ENCODE measurements around the gene SLC44A1. TPM values are rescaled to one million over a fixed set of nuclear protein-coding genes. Genes with fewer than 3 reads are reported as not detected.
A peak's percentile ranks its signal among the peaks of the same experiment; 100 is the strongest.

Gene SLC44A1
- total RNA-seq, 1 experiment from 2014 or later: 55.4 TPM

DNA sequence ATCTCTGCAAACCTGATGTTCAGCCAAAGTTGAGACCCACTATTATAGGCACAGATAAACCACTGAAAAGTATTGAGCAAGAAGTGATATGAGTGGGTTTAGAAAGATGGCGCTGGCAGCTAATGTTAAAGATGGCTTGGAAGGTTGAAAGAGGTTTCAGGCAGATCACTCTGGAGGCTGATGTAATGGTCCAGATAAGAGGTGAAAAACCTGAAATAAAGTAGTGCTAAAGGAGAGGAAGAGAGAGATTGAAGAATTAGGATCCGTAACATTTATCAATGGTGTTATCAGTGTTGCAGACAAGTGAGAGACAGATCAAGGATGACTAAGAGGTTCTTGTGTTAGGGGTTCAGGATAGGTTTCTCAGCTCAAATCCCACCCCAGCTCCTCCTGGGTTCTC, 58.3 kb downstream of the SLC44A1 start:
- no peak for DNase-seq (ENCODE audit: low read depth)

DNA sequence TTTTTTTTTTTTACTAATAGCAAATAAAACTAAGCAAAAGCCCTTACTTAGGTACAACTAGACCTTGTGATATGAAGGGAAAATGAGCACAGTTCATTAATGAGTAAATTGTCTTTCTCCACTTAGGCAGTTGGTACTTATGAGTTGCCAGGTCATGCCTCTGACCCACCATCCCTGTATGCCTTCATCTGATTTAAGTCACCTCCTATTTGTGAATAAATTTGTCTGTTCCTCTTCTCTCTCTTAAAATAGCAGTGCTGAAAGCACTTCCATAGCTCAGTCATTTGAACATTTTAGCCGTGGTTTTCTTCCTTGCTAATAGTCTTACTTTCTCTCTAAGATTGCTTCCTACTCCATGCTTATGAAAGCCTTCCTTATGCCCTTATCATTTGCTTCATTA, 61.4 kb downstream of the SLC44A1 start:
- no peak for DNase-seq (ENCODE audit: low read depth)

DNA sequence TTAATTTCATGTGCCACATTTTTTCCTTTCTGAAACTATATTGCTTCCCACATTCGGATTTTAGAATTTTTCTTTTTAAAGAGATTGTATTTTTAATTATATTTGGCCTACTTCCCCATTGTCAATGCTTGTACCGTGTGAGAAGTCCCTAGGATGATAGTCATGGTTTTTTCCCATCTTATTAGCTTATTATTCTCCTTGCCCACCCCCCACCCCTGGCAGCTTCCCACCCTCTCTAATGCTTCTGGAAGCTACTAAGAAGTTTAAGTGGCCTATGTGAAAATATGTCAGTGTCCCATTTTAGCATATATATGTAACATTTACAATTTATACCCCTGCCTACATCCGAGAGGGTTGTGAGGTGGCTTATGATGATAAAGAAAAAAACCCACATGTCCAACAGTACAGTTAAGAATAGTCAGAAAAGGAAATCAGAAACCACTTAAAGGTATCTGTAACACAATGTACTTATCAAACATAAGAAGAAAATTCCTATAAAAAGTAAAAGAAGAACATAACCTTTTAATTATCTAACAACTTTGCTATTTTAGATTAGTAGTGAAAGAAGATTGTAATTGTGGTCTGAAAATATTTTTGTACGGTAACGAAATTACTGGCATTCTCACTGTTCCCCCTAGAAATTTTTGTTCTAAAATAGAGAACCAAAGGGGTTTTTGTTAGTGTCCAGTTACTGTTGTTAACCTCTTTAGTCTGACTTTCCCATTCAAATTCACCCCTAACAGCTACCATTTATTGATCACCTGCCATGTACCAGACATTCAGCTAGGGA, 62.1 kb downstream of the SLC44A1 start:
- DNase-seq (ENCODE audit: low read depth): no peak

- no peak for DNase-seq (ENCODE audit: low read depth)
Measured at GRCh38 chr9:105307591-105308130, 63.2 kb downstream of the SLC44A1 start.

- no peak for DNase-seq (ENCODE audit: low read depth)
Measured at GRCh38 chr9:105308461-105309341, 64.2 kb downstream of the SLC44A1 start.

DNA sequence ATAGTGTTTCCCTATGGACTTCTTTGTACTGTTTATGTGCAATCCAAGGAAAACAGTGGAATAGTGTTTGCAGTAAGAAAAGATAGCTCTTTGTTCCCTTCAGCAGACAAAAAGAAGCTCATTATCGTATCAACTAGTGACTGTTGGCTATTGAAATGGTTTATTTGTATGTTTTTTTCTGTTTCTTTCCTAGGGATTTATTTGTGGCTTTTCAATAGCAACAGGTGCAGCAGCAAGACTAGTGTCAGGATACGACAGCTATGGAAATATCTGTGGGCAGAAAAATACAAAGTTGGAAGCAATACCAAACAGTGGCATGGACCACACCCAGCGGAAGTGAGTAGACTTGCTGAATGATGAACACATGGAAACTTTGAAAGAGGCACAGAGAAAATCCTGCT, 65.1 kb downstream of the SLC44A1 start:
- no peak for DNase-seq (ENCODE audit: low read depth)

GRCh38 chr9:105311306-105311705, 66.9 kb downstream of the SLC44A1 start:
- no peak for DNase-seq (ENCODE audit: low read depth)

GRCh38 chr9:105313238-105313637, 68.8 kb downstream of the SLC44A1 start:
- peak; percentile 23 for DNase-seq (ENCODE audit: low read depth)

GRCh38 chr9:105316703-105317102, 72.3 kb downstream of the SLC44A1 start:
- DNase-seq (ENCODE audit: low read depth): no peak

GRCh38 chr9:105318729-105319191, 74.3 kb downstream of the SLC44A1 start:
- DNase-seq (ENCODE audit: low read depth): no peak

DNA sequence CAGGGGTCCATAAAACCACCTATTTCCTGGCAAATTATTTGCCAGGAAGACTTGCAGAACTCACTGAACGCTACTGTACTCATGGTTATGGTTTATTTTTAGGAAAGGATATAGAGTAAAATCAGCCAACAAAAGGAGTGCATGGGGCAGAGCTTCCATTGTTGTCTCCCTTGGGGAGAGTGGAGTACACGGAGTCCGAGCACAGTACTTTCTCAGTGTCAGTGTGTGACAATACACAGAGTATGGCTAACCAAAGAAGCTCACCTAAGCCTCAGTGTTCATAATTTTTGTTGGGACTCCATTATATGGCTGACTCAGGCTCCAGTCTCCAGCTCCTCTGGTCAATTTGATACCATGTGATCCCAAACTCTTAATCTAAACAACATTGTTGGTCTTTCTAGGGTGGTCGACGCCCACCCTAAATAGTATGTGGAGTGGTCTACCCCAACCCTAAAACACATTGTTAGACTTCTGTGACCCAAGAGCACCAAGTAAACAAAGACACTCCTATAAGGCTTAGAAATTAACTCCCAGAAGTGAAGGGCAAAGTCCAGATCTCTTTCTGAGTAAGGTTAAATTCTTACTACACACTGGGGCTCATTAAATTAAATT, 74.9 kb downstream of the SLC44A1 start:
- no peak for DNase-seq (ENCODE audit: low read depth)

DNA sequence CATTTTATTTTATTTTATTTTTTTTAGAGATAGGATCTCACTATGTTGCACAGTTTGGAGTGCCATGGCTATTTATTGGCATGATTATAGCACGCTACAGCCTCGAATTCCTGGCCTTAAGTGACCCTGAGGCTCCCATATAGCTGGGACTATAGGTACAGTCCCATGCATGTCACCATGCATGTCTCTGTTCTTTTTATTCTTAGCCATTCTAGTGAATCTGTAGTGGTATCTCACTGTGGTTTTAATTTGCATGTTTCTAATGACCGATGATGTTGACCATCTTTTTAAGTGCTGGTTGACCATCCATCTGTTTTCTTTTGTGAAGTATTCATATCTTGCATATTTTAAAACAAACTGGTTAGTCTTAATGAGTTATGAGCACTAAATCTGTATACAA, 76.1 kb downstream of the SLC44A1 start:
- no peak for DNase-seq (ENCODE audit: low read depth)

DNA sequence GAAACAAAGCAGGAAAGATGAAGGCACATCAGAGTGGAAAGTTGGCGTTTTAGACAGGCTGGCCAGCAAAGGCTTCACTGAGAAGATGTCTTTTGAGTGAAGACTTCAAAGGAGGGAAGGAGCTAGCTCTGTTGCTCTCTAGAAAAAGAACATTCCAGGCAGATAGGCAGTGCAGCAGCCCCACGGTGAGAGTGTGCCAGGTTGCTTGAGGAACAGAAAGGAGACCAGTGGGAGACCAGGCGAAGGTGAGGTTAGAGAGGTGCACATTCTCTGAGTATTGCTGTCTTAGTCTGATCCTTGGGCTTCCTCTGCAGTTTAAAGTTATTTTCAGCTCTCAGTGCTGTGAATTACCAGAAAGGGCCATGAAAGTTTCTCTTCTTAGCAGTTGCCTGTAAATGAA, 83.8 kb downstream of the SLC44A1 start:
- no peak for DNase-seq (ENCODE audit: low read depth)

- DNase-seq (ENCODE audit: low read depth): no peak
Measured at GRCh38 chr9:105328872-105329718, 84.6 kb downstream of the SLC44A1 start.

GRCh38 chr9:105329719-105330062, 85.2 kb downstream of the SLC44A1 start:
- DNase-seq (ENCODE audit: low read depth): no peak

DNA sequence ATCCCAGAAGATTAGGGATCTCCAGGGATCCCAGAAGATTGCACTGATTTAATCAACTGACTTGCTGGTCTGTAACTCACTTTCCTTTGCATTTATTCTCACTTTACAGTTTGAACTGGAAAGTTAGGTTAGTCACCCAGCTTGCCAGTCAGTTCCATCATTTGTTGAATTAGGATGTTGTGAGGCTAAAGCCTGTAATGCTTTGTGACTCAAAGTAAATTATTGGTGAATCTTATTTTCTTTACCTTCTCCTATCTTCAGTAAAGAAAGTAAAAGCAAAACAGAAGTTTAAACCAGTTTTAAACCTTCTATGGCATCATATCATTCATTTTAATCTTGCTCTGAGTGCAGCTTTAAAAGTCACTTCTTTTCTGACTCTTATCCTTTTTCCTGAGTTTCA, 85.8 kb downstream of the SLC44A1 start:
- DNase-seq (ENCODE audit: low read depth): no peak

DNA sequence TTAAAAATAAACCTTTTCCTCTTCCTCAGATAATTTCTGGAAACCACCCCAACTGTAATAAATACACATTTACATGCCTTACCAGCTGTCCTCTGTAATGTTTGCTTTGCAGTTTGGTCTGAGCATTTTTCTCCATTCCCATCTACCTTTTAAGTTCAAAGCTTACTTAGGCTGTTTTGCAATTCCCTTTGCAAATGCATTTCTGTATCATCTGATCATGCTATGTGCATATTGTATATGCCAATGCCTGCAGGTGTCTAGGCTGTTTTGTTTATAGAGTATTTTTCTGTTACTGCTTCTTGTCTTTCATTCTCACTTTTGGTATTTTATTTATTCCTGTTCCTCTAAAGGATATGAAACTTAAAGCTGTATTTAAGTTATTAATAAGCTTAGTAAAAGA, 86.3 kb downstream of the SLC44A1 start:
- DNase-seq (ENCODE audit: low read depth): no peak

- no peak for DNase-seq (ENCODE audit: low read depth)
Measured at GRCh38 chr9:105331160-105331559, 86.7 kb downstream of the SLC44A1 start.

GRCh38 chr9:105331755-105332154, 87.3 kb downstream of the SLC44A1 start:
- DNase-seq (ENCODE audit: low read depth): no peak

GRCh38 chr9:105332471-105332870, 88.0 kb downstream of the SLC44A1 start:
- DNase-seq (ENCODE audit: low read depth): peak; percentile 3

DNA sequence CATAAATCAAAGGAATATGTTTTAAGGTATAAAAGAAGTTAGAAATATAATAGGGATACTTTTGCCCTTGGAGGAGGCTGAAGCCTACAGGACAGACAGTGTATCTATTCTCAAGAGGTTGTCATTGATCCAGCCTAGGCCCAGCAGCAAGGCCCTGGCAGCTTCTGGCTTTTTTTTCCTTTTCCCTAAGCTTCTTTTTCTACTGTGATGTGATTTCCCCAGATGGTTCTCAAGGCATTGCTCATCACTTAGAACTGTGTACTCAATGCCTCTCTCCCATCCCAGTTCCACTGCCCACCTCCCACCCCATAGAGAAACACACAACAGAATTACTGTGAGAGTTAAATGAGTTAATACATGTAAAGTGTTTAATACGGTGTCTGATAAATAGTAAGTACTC, 88.6 kb downstream of the SLC44A1 start:
- DNase-seq (ENCODE audit: low read depth): no peak

Data from M059J (cell line).